Measurements from ENCODE around the gene SOX1.

The SOX1 gene

GRCh38 chr13:112058941-112059340 is 8.0 kb upstream of the SOX1 start:
- FAIRE-seq, result no peak

GRCh38 chr13:112059457-112060281 is 7.3 kb upstream of the SOX1 start:
- DNase-seq (ENCODE audit: low spot score) (no peak), FAIRE-seq (no peak)

More at GRCh38 chr13:112058941-112059340, 8.0 kb upstream of the SOX1 start:
- no peak for DNase-seq (ENCODE audit: low spot score)

- DNase-seq (ENCODE audit: low spot score) (no peak), FAIRE-seq (no peak)
These were observed 6.6 kb upstream of the SOX1 start for GRCh38 chr13:112060282-112060830.

- no peak for FAIRE-seq
These were observed 6.0 kb upstream of the SOX1 start for GRCh38 chr13:112060899-112061366.

GRCh38 chr13:112061367-112062061 is 5.4 kb upstream of the SOX1 start:
- DNase-seq (ENCODE audit: low spot score), result no peak
- no peak for FAIRE-seq

More at GRCh38 chr13:112060899-112061366, 6.0 kb upstream of the SOX1 start:
- DNase-seq (ENCODE audit: low spot score), result no peak

GRCh38 chr13:112062072-112062567 is 4.8 kb upstream of the SOX1 start:
- FAIRE-seq (no peak), DNase-seq (ENCODE audit: low spot score) (no peak)

GRCh38 chr13:112062571-112063570 is 4.1 kb upstream of the SOX1 start:
- DNase-seq (ENCODE audit: low spot score) (no peak), FAIRE-seq (no peak)

GRCh38 chr13:112063807-112064206 is 3.1 kb upstream of the SOX1 start:
- no peak for DNase-seq (ENCODE audit: low spot score)
- no peak for FAIRE-seq

- no peak for FAIRE-seq
- DNase-seq (ENCODE audit: low spot score), result no peak
These were observed 2.7 kb upstream of the SOX1 start for GRCh38 chr13:112064222-112064621.

GRCh38 chr13:112065521-112065866 is 1.5 kb upstream of the SOX1 start:
- FAIRE-seq, result no peak

GRCh38 chr13:112065867-112066623 is 904 bp upstream of the SOX1 start:
- DNase-seq (ENCODE audit: low spot score), result no peak
- no peak for FAIRE-seq

More at GRCh38 chr13:112065521-112065866, 1.5 kb upstream of the SOX1 start:
- no peak for DNase-seq (ENCODE audit: low spot score)

GRCh38 chr13:112066624-112067004 is 335 bp upstream of the SOX1 start:
- DNase-seq (ENCODE audit: low spot score) (no peak), FAIRE-seq (no peak)

- FAIRE-seq (no peak), DNase-seq (ENCODE audit: low spot score) (no peak)
These were observed 1.1 kb downstream of the SOX1 start for GRCh38 chr13:112067871-112068539.

- no peak for DNase-seq (ENCODE audit: low spot score)
- no peak for FAIRE-seq
These were observed 1.7 kb downstream of the SOX1 start for GRCh38 chr13:112068540-112069060.

GRCh38 chr13:112069061-112069844 is 2.3 kb downstream of the SOX1 start:
- FAIRE-seq, result no peak
- no peak for DNase-seq (ENCODE audit: low spot score)

- FAIRE-seq (no peak), DNase-seq (ENCODE audit: low spot score) (no peak)
These were observed 2.9 kb downstream of the SOX1 start for GRCh38 chr13:112069845-112070251.

GRCh38 chr13:112071102-112071722 is 4.3 kb downstream of the SOX1 start:
- FAIRE-seq (no peak), DNase-seq (ENCODE audit: low spot score) (no peak)

Measured in RCC 7860 (cell line).